Stomach smooth muscle (tissue), 2 donors: ENCODE data around the gene ZFAND5.

Experiments used
- H3K27ac ChIP-seq: one replicate; pipeline ENCODE4 v1.7.0; 2013; ENCODE audit warnings: mild to moderate bottlenecking, low read length, inconsistent platforms
- H3K27me3 ChIP-seq, 2 donors: one replicate each; pipeline ENCODE4 v1.7.0; 2013; ENCODE audit warnings: low read length in 2 of 2; ENCODE audit not compliant: insufficient read depth in 2 of 2, control insufficient read depth in 1 of 2
- H3K36me3 ChIP-seq, 2 donors: one replicate each; pipeline ENCODE4 v1.7.0; 2013; ENCODE audit warnings: low read length in 2 of 2; ENCODE audit not compliant: control insufficient read depth in 2 of 2, insufficient read depth in 2 of 2
- H3K4me1 ChIP-seq: one replicate; pipeline ENCODE4 v1.7.0; 2013; ENCODE audit warnings: low read length; ENCODE audit not compliant: control insufficient read depth, insufficient read depth
- H3K4me3 ChIP-seq, 2 donors: one replicate each; pipeline ENCODE4 v1.7.0; 2013; ENCODE audit warnings: low read length in 2 of 2
- H3K9ac ChIP-seq, 2 donors: one replicate each; pipeline ENCODE4 v1.7.0; 2013; ENCODE audit warnings: low read length in 2 of 2, mild to moderate bottlenecking in 1 of 2
- H3K9me3 ChIP-seq, 2 donors: one replicate each; pipeline ENCODE4 v1.7.0; 2013; ENCODE audit warnings: low read length in 2 of 2; ENCODE audit not compliant: control insufficient read depth in 2 of 2
- donor health status: healthy.
- donor health status: Pancreatic carcinoma.

The ZFAND5 gene

GRCh38 chr9:72362680-72363139, 2.3 kb downstream of the ZFAND5 start:
- H3K9ac ChIP-seq = peak overlapping the region; percentile 86 to 96
- H3K27ac ChIP-seq = peak overlapping the region; percentile 99
- peaks cover 29% of the 10 kb centered on the region for H3K4me1 ChIP-seq
- H3K36me3 ChIP-seq = peaks cover 0 to 3% of the 10 kb centered on the region in 2 donors
- no peaks in the 10 kb centered on the region for H3K27me3 ChIP-seq
- no peaks in the 10 kb centered on the region for H3K9me3 ChIP-seq
- H3K4me3 ChIP-seq = peak overlapping the region; percentile 87 to 94

GRCh38 chr9:72362118-72362531, 2.9 kb downstream of the ZFAND5 start:
- peaks cover 0 to 3% of the 10 kb centered on the region in 2 donors for H3K36me3 ChIP-seq
- H3K4me3 ChIP-seq = peak overlapping the region; percentile 87 to 94
- H3K9ac ChIP-seq = peak overlapping the region; percentile 30 to 86
- H3K9me3 ChIP-seq = no peaks in the 10 kb centered on the region
- H3K4me1 ChIP-seq = peaks cover 29% of the 10 kb centered on the region
- H3K27me3 ChIP-seq = no peaks in the 10 kb centered on the region
- H3K27ac ChIP-seq = peak overlapping the region; percentile 99

GRCh38 chr9:72361217-72361616, 3.8 kb downstream of the ZFAND5 start:
- H3K36me3 ChIP-seq = peaks cover under 1 to 4% of the 10 kb centered on the region in 2 donors
- H3K27ac ChIP-seq = no peak overlapping the region
- H3K27me3 ChIP-seq = no peaks in the 10 kb centered on the region
- H3K9ac ChIP-seq = peak overlapping the region in 1 of 2 donors; percentile 86
- H3K9me3 ChIP-seq = no peaks in the 10 kb centered on the region
- H3K4me1 ChIP-seq = peaks cover 33% of the 10 kb centered on the region
- H3K4me3 ChIP-seq = peak overlapping the region; percentile 87 to 94

GRCh38 chr9:72360324-72360723, 4.7 kb downstream of the ZFAND5 start:
- Histone ChIP-seq H3K9me3 (no peaks in the 10 kb centered on the region), H3K4me3 (no peak overlapping the region), H3K4me1 (peaks cover 28% of the 10 kb centered on the region), H3K27me3 (no peaks in the 10 kb centered on the region), H3K9ac (no peak overlapping the region), H3K36me3 (peaks cover 7 to 10% of the 10 kb centered on the region in 2 donors), H3K27ac (no peak overlapping the region)

DNA sequence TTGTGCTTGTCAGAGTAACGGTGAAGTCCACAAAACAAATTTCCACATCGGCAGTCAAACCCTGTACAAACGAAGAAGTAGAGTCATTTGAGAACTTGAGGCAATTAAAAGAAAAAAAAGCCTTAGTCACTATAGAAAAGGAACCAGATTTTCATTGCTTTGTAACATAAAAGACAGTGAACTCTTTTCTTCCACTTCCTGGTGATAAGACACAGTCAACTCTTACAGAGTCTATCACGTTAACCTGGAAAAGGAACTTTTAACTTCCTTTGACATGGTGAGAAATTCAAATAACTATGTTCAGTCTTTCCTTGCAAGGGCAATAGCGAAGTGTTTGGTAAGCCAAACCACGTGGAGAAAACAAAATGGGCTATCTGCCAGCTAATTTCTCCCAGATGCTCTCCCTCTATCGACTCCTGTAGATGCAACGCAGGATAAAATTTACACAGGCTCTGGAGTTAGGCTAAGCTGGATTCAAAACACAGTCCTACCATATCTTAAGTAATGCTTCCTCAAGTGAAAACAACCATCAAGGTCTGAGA, 8.9 kb downstream of the ZFAND5 start:
- Histone ChIP-seq H3K9ac (no peak overlapping the region), H3K27ac (no peak overlapping the region), H3K9me3 (no peaks in the 10 kb centered on the region), H3K4me3 (no peak overlapping the region), H3K4me1 (peaks cover 28% of the 10 kb centered on the region), H3K36me3 (peaks cover 10 to 23% of the 10 kb centered on the region in 2 donors), H3K27me3 (no peaks in the 10 kb centered on the region)

GRCh38 chr9:72355153-72355552, 9.9 kb downstream of the ZFAND5 start:
- Histone ChIP-seq H3K36me3 (peaks cover 10 to 23% of the 10 kb centered on the region in 2 donors), H3K4me1 (peaks cover 22% of the 10 kb centered on the region), H3K27me3 (no peaks in the 10 kb centered on the region), H3K4me3 (no peak overlapping the region), H3K27ac (no peak overlapping the region), H3K9me3 (no peaks in the 10 kb centered on the region), H3K9ac (no peak overlapping the region)

DNA sequence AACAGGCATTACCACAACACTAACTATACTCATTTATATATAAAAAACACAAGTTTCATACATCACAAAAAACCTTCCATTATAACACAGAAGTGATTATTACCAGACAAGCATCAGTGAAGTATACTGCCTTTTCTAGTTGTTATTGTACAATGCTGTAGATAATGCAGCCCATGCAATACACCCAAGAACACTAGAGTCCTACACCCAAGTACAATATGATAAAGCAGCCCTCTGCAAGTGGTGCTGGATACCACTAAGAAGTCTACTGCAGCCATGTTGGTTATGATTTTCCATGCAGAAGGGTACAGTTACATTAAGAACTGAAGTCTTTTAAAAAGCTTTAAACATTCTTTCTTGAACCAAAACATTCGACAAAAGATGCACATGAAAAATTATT, 10.3 kb downstream of the ZFAND5 start:
- no peaks in the 10 kb centered on the region for H3K9me3 ChIP-seq
- no peak overlapping the region for H3K9ac ChIP-seq
- H3K27me3 ChIP-seq = no peaks in the 10 kb centered on the region
- no peak overlapping the region for H3K4me3 ChIP-seq
- H3K36me3 ChIP-seq = peaks cover 8 to 23% of the 10 kb centered on the region in 2 donors
- H3K4me1 ChIP-seq = peaks cover 17% of the 10 kb centered on the region
- no peak overlapping the region for H3K27ac ChIP-seq

GRCh38 chr9:72353455-72354116, 11.4 kb downstream of the ZFAND5 start:
- Histone ChIP-seq H3K9me3 (no peaks in the 10 kb centered on the region), H3K9ac (no peak overlapping the region), H3K27ac (no peak overlapping the region), H3K27me3 (no peaks in the 10 kb centered on the region), H3K4me3 (no peak overlapping the region), H3K36me3 (peaks cover 7 to 23% of the 10 kb centered on the region in 2 donors), H3K4me1 (peaks cover 8% of the 10 kb centered on the region)

GRCh38 chr9:72352911-72353388, 12.1 kb downstream of the ZFAND5 start:
- H3K36me3 ChIP-seq = peaks cover 7 to 23% of the 10 kb centered on the region in 2 donors
- no peak overlapping the region for H3K4me3 ChIP-seq
- H3K27ac ChIP-seq = no peak overlapping the region
- no peaks in the 10 kb centered on the region for H3K9me3 ChIP-seq
- H3K9ac ChIP-seq = no peak overlapping the region
- peaks cover 6% of the 10 kb centered on the region for H3K4me1 ChIP-seq
- no peaks in the 10 kb centered on the region for H3K27me3 ChIP-seq

GRCh38 chr9:72351538-72352453, 13.2 kb downstream of the ZFAND5 start:
- Histone ChIP-seq H3K27ac (no peak overlapping the region), H3K4me1 (peaks cover 6% of the 10 kb centered on the region), H3K9ac (no peak overlapping the region), H3K27me3 (no peaks in the 10 kb centered on the region), H3K9me3 (no peaks in the 10 kb centered on the region), H3K4me3 (no peak overlapping the region), H3K36me3 (peaks cover 7 to 23% of the 10 kb centered on the region in 2 donors)
